Nephron progenitor cell (in vitro differentiated cells): ENCODE results near the gene CACNA1G.
A peak's percentile ranks its signal among the peaks of the same experiment; 100 is the strongest.

Experiments used
- DNase-seq: peaks from one replicate; pipeline ENCODE4 v3.0.0; 2021
- H3K27ac Mint-ChIP-seq: 2 replicates; pipeline ENCODE4 v1.8.0; 2021; ENCODE audit warnings: mild to moderate bottlenecking, moderate library complexity, mixed read lengths
- H3K27me3 Mint-ChIP-seq: 2 replicates; pipeline ENCODE4 v1.8.0; 2021; ENCODE audit warnings: mild to moderate bottlenecking, low read depth, mixed read lengths; ENCODE audit not compliant: poor library complexity
- H3K36me3 Mint-ChIP-seq: 2 replicates; pipeline ENCODE4 v1.8.0; 2021; ENCODE audit warnings: low read depth, mixed read lengths
- H3K4me1 Mint-ChIP-seq: 2 replicates; pipeline ENCODE4 v1.8.0; 2021; ENCODE audit warnings: mixed read lengths
- H3K4me3 Mint-ChIP-seq: 2 replicates; pipeline ENCODE4 v1.8.0; 2021; ENCODE audit warnings: mild to moderate bottlenecking, moderate library complexity, mixed read lengths
- H3K9me3 Mint-ChIP-seq: 2 replicates; pipeline ENCODE4 v1.8.0; 2021; ENCODE audit warnings: mild to moderate bottlenecking, moderate library complexity, mixed read lengths
- TF ChIP-seq, protein P1 (sequence below): fragments of 200-600 bp; sonication (generic); IDR thresholded peaks from 2 replicates; pipeline ENCODE4 v1.5.0; 2021; ENCODE audit warnings: antibody characterized with exemption

CACNA1G gene

DNA sequence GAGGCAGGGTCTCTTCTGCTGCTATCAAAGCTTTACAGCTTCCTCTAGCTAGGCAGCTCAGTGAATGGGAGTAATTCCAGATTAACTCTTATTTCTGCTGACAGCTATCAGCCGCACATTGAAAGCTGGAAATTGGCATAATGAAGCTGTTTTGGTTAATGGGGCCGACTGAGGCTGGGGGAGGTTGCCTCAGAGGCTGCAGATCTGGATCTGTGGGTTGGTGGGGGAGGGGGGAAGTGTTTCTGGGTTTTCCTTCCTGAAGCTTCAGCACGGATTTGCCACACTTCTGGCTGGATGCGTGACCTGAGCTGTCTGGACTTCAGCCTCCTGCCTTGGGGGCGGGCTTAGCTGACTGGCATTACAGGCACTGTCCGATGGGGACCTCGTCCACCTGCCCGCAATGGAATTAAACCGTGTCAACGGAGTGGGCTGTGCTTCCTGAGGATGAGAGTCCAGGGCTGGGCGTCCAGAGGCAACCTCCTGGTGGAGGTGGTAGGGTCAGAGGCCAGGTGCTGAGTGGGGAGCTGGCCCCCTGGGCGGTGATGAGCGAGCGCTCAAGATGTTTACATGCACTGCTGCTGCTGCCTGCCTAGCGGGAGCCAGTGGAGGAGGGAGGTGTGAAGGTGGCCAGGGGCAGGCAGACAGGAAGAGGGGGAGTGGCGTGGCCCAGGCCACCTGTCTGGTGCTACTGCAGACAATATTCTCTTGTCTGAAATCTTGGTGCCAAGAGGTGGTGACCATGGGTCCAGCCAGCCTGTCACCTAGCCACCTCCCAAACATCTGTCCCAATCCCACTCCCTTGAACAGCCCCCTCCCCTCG is 67.5 kb downstream of the CACNA1G start:
- TF ChIP-seq, protein P1, sequence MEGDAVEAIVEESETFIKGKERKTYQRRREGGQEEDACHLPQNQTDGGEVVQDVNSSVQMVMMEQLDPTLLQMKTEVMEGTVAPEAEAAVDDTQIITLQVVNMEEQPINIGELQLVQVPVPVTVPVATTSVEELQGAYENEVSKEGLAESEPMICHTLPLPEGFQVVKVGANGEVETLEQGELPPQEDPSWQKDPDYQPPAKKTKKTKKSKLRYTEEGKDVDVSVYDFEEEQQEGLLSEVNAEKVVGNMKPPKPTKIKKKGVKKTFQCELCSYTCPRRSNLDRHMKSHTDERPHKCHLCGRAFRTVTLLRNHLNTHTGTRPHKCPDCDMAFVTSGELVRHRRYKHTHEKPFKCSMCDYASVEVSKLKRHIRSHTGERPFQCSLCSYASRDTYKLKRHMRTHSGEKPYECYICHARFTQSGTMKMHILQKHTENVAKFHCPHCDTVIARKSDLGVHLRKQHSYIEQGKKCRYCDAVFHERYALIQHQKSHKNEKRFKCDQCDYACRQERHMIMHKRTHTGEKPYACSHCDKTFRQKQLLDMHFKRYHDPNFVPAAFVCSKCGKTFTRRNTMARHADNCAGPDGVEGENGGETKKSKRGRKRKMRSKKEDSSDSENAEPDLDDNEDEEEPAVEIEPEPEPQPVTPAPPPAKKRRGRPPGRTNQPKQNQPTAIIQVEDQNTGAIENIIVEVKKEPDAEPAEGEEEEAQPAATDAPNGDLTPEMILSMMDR, result no peak
- Mint-ChIP-seq H3K4me3 (peak overlapping the region; percentile 60), H3K9me3 (no peaks in the 10 kb centered on the region), H3K4me1 (peaks cover 74% of the 10 kb centered on the region), H3K27me3 (peaks cover 45% of the 10 kb centered on the region), H3K27ac (no peak overlapping the region), H3K36me3 (no peaks in the 10 kb centered on the region)
- peak; percentile 50 for DNase-seq

DNA sequence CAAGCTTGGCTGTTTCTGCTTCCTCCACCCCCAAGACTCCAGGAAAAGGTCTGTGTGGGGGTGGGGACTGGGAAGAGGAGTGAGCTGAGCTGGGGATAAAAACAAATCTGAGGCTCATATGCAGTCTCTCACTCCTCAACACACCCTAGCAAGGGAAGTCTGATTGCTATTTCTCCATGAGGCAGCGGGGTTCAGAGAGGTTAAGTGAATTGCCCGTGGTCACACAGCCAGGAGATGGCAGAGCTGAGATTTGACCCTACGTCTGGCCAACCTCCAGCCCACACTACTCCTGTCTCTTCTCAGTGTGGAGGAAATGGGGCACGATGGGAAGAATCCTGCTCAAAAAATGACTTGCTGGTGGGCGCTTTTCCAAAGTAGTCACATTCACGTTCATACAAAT is 69.4 kb downstream of the CACNA1G start:
- TF ChIP-seq, protein P1, result no peak
- Mint-ChIP-seq H3K36me3 (no peaks in the 10 kb centered on the region), H3K27me3 (peaks cover 61% of the 10 kb centered on the region), H3K27ac (no peak overlapping the region), H3K4me3 (no peak overlapping the region), H3K9me3 (no peaks in the 10 kb centered on the region), H3K4me1 (peaks cover 64% of the 10 kb centered on the region)
- no peak for DNase-seq

DNA sequence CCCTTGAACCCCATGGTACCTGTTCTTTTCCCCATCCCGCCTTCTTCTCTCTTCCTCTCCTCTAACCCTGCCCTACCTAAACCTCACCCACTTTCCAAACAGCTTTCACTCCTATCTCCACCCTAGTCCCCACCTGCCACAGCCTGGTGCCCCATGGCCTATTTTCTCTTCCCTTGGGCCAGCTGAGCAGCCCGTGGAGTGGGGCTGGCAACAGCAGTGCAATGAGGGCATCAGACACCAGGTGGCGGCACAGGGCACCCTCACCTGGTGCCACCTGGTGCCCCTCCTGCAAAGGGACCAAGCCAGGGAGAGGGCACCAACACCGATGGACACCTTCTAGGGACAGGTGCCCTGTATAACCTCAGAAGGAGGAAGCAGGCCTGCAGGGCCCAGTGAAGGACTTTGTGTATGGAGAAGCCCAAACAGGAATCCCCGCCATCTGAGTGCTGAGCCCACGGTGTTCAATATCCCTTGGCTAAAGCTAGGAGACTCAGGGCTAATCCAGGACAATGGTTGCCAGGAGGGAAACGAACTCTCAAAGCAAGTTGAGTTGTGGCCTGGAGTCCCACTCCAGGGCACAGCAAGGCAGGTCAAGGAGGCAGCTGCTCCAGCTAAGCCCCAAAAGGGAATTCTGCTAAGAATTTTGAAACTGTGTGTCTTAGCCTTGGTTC is 70.1 kb downstream of the CACNA1G start:
- Mint-ChIP-seq H3K4me3 (no peak overlapping the region), H3K36me3 (no peaks in the 10 kb centered on the region), H3K9me3 (no peaks in the 10 kb centered on the region), H3K27ac (no peak overlapping the region), H3K27me3 (peaks cover 69% of the 10 kb centered on the region), H3K4me1 (peaks cover 56% of the 10 kb centered on the region)
- TF ChIP-seq, protein P1, result peak; percentile 59
- DNase-seq, result peak; percentile 60

DNA sequence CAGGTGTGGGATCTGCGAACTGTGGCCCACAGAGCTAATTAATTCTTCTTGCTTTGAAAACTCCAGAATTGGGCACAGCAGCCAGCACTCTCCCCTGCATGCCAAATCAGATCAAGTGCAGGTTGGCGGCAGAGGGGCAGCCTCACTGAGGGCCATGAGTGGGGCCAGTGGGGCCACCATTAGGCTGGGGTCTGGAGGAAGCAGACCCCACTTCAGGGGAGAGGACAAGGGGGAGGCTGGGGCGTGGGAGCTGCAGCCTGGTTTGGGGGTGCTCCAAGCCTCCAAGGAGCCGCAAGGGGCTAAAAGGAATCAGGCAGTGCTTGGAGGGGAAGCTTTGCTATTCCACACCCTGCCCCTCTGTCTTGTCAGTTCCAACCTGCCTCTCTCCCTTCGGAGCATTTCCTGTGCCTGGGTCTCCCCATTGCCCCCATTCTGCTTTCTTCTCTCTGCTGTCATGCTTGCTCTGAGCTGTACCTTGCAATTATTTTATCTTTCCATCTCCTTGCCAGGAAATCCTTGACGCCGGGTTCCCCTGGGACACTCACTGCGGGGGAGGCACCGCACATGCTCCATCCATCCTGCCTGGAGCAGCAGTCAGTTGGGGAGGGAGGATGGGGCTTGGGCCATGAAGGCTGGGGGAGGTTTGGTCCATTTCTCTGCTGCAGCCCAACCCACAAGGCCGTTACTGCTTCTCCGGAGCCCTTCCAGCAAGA is 70.8 kb downstream of the CACNA1G start:
- peaks cover 76% of the 10 kb centered on the region for H3K27me3 Mint-ChIP-seq
- TF ChIP-seq, protein P1, result no peak
- H3K4me1 Mint-ChIP-seq, result peaks cover 53% of the 10 kb centered on the region
- no peak overlapping the region for H3K27ac Mint-ChIP-seq
- H3K9me3 Mint-ChIP-seq, result no peaks in the 10 kb centered on the region
- H3K4me3 Mint-ChIP-seq, result no peak overlapping the region
- H3K36me3 Mint-ChIP-seq, result no peaks in the 10 kb centered on the region
- no peak for DNase-seq

DNA sequence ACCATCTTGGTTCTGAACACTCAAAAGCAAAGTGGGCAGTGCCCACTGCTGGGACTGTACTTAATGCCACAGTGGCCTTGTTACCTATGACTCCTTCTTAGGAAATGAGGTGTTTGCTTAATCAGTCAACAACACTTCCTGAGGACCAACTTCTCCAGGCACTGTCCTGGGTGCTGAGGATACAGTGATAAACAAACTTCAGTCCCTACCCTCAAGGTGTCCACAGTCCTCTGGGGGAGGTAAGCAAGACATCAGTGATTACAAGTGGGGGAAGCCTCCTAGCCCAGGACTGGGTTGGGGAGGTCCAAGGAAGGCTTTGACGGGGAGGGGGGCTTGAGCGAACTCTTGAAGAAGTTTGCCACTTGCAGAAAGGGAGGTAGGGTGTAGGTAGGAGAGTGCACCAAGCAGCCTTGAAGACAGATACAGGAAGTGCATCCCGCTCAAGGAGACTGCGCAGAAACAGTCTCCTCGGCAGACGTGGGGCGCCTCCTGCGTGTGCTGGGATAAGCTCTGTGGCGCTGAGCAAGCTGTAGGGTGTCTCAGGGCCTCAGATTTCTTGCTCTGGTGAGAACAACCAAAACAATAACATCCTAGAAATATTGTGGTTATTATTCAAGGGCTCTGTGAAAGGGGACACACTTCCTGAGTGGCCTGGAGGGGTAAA is 71.5 kb downstream of the CACNA1G start:
- Mint-ChIP-seq H3K27ac (no peak overlapping the region), H3K4me1 (peaks cover 46% of the 10 kb centered on the region), H3K36me3 (no peaks in the 10 kb centered on the region), H3K27me3 (peaks cover 78% of the 10 kb centered on the region), H3K4me3 (no peak overlapping the region), H3K9me3 (no peaks in the 10 kb centered on the region)
- TF ChIP-seq, protein P1, result no peak
- DNase-seq, result no peak
